IMR-90 (cell line): ENCODE data around the gene DOCK9.

Experiments
- CTCF ChIP-seq: conservative IDR thresholded peaks from 2 replicates; pipeline ENCODE4 v1.5.1; 2012; ENCODE audit warnings: mild to moderate bottlenecking, low read depth, low read length, improper control_type of control experiment
- MXI1 ChIP-seq: IDR thresholded peaks from 2 replicates; pipeline ENCODE4 v1.6.1; 2012; ENCODE audit warnings: low read depth, mild to moderate bottlenecking, low read length, moderate library complexity, borderline replicate concordance
- TF ChIP-seq, protein P1 (sequence below): fragments of 150-350 bp; IDR thresholded peaks from 2 replicates; pipeline ENCODE4 v1.6.1; 2017; ENCODE audit warnings: mild to moderate bottlenecking, antibody characterized with exemption, low read length, low read depth

DNA sequence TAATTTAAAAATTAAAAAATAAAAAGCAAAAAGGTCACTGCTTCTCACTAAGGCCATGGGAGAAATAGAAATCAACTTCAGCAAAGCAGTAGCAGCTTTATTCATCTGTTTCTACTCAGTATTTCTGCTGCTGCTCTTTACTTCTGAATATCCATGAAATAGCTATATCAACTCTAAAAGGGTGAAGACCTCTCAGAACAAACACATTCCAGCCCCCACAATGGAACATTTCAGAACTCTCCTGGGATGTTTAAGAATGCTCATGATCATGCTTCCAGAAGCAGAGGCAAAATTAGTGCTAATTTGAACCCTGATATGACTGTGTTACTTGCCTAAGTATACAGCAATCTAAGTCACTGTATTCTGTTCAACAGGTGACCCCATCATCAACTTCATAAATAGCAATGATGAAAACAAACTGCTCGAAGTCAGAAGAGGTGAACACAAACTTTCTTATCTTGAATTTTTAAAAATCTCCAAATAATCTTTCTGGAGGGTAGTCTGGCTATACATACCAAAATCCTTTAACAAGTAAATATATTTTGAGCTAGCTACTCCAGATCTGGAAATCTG is 29.6 kb upstream of the DOCK9 start:
- TF ChIP-seq CTCF (no peak), MXI1 (no peak)
- TF ChIP-seq, protein P1, sequence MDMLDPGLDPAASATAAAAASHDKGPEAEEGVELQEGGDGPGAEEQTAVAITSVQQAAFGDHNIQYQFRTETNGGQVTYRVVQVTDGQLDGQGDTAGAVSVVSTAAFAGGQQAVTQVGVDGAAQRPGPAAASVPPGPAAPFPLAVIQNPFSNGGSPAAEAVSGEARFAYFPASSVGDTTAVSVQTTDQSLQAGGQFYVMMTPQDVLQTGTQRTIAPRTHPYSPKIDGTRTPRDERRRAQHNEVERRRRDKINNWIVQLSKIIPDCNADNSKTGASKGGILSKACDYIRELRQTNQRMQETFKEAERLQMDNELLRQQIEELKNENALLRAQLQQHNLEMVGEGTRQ: no peak
